Type B pancreatic cell (in vitro differentiated cells): Measurements from ENCODE around the gene EDN1. TPM values are rescaled to one million over a fixed set of nuclear protein-coding genes. Genes with fewer than 3 reads are reported as not detected.
A peak's percentile ranks its signal among the peaks of the same experiment; 100 is the strongest.

Experiments used
- DNase-seq: peaks from one replicate; pipeline ENCODE4 v3.0.0; 2021; ENCODE audit warnings: mixed read lengths; ENCODE audit not compliant: unreplicated experiment; ENCODE audit errors: extremely low spot score
- H3K27ac Mint-ChIP-seq: 2 replicates; pipeline ENCODE4 v1.8.0; 2021; ENCODE audit warnings: mild to moderate bottlenecking, mixed read lengths
- H3K27me3 Mint-ChIP-seq: 2 replicates; pipeline ENCODE4 v1.8.0; 2021; ENCODE audit warnings: mixed read lengths
- H3K36me3 Mint-ChIP-seq: 2 replicates; pipeline ENCODE4 v1.8.0; 2021; ENCODE audit warnings: mixed read lengths
- H3K4me1 Mint-ChIP-seq: one replicate; pipeline ENCODE4 v1.8.0; 2021; ENCODE audit warnings: mixed read lengths; ENCODE audit not compliant: unreplicated experiment
- H3K4me3 Mint-ChIP-seq: 2 replicates; pipeline ENCODE4 v1.8.0; 2021; ENCODE audit warnings: mild to moderate bottlenecking, mixed read lengths
- H3K9me3 Mint-ChIP-seq: 2 replicates; pipeline ENCODE4 v1.8.0; 2021; ENCODE audit warnings: mixed read lengths
- total RNA-seq: library from RNA; stranded (reverse); gene quantifications from 2 replicates; pipeline ENCODE4 v1.2.1, GENCODE V29; 2021; ENCODE audit warnings: low replicate concordance
- TF ChIP-seq, protein P1 (sequence below): fragments of 200-600 bp; sonication (generic); conservative IDR thresholded peaks from 2 replicates; pipeline ENCODE4 v1.5.0; 2021; ENCODE audit warnings: antibody characterized with exemption, mild to moderate bottlenecking

Gene EDN1
- total RNA-seq, 1 donor from 2014 or later: 8.9 TPM

DNA sequence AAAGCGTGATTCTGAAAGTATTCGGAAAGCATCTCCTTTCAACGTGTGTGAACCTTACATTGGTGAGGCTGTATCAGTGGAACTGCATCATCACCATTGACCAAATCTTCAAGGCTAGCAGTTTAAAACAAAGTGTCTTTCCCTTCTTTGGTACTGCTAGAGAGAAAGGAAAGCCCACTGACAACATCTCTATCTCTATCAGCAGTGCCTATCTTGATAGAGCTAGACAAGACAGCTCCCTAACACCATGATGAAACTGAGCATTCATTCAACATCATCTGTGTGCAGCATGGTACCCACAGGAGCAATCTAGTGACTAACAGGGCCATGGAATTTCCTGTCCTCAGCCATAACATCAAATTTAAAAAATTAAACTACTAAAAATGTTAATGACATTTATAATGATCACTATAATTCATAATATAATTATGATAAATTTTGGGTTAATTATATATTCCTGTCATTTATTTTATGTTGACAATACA lies 31.5 kb upstream of the EDN1 start:
- peaks cover 24% of the 10 kb centered on the region for H3K4me1 Mint-ChIP-seq
- no peak overlapping the region for H3K4me3 Mint-ChIP-seq
- no peaks in the 10 kb centered on the region for H3K27me3 Mint-ChIP-seq

DNA sequence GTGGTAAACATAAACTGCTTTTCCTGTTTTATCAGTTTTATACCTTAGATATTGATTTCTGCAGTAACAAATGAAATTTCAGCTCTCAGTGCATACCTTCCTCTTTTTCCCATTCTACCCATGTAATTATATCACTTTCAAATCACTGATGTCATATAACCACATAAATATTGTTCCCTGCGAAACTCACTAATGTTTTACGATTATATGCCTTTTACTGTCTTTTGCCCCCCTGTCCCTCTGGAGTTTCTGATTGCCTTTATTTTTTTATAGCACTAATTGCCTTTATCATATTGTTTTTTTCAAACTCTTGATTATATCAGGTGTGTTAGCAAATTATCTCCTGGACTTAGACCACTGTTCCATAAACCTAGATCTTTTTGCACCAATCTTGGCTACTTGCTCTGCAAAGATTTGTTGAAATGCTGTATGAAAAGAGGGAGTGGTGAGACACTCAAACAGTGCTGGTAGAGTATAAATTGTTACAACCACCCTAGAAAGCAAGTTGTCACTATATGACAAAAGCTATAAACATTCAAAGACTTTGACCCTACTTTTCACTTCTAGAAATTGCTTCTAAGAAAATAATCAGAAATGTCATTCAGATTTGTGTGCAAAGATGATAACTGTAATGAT lies 29.6 kb upstream of the EDN1 start:
- Mint-ChIP-seq H3K27me3 (no peaks in the 10 kb centered on the region), H3K9me3 (peaks cover 6% of the 10 kb centered on the region), H3K27ac (peak overlapping the region; percentile 17), H3K4me3 (no peak overlapping the region), H3K36me3 (no peaks in the 10 kb centered on the region), H3K4me1 (peaks cover 26% of the 10 kb centered on the region)
- DNase-seq: no peak
- TF ChIP-seq, protein P1, sequence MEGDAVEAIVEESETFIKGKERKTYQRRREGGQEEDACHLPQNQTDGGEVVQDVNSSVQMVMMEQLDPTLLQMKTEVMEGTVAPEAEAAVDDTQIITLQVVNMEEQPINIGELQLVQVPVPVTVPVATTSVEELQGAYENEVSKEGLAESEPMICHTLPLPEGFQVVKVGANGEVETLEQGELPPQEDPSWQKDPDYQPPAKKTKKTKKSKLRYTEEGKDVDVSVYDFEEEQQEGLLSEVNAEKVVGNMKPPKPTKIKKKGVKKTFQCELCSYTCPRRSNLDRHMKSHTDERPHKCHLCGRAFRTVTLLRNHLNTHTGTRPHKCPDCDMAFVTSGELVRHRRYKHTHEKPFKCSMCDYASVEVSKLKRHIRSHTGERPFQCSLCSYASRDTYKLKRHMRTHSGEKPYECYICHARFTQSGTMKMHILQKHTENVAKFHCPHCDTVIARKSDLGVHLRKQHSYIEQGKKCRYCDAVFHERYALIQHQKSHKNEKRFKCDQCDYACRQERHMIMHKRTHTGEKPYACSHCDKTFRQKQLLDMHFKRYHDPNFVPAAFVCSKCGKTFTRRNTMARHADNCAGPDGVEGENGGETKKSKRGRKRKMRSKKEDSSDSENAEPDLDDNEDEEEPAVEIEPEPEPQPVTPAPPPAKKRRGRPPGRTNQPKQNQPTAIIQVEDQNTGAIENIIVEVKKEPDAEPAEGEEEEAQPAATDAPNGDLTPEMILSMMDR: no peak

More for the DNA sequence above, 31.5 kb upstream of the EDN1 start:
- TF ChIP-seq, protein P1: no peak
- DNase-seq: no peak
- Mint-ChIP-seq H3K27ac (no peak overlapping the region), H3K9me3 (no peaks in the 10 kb centered on the region), H3K36me3 (no peaks in the 10 kb centered on the region)

DNA sequence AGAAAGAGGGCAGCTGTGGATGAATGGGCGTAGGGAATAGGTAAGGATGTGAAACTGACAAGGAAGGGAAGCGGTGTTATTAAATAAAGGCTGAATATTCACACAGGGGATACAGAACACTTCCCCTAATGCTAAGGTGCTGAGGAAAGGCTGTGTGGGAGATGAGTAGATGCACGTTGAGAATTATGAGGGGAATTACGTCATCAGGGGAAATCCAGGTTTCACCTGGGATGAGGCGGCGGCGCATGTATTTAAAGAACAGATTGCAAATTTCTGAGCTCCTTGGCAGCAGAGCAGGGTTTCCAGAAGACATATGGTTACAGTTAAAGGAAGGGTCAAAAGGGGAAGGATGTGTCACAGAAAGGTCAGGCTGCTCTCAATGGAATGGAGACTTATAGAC lies 28.7 kb upstream of the EDN1 start:
- Mint-ChIP-seq H3K9me3 (peaks cover 6% of the 10 kb centered on the region), H3K27ac (peak overlapping the region; percentile 2), H3K27me3 (no peaks in the 10 kb centered on the region), H3K36me3 (no peaks in the 10 kb centered on the region), H3K4me1 (peaks cover 26% of the 10 kb centered on the region), H3K4me3 (peak overlapping the region; percentile 51)
- TF ChIP-seq, protein P1: no peak
- DNase-seq: no peak

DNA sequence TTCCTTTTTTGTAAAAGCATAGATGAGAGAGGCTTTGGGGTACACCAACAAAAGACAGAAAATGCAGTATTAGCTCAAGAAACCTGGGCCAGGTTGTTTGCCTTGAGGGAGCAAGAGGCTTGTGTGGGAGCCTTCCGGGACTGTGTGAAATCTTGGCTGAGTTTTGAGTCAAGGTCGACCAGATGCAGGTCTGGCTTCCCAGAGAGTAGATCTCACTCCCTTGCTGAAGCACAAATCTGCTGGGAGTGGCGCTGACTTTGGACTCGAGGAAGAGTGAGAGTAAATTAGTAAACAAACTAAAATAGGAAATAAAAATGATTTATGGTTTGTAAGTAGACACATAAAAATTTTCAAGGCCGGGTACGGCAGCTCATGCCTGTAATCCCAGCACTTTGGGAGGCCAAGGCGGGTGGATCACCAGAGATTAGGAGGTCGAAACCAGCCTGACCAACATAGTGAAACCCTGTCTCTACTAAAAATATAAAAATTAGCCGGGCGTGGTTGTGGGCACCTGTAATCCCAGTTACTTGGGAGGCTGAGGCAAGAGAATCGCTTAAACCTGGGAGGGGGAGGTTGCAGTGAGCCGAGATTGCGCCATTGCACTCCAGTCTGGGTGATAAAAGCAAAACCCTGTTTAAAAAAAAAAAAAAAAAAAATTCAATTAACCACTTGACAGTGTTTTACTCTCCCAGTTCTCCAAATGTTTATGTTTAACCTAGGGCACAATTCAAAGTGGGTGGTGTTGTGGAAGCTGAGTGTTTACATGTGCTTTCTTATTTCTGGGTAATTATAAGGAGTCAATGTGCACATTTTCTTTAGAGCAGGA lies 27.7 kb upstream of the EDN1 start:
- Mint-ChIP-seq H3K27me3 (no peaks in the 10 kb centered on the region), H3K9me3 (peaks cover 6% of the 10 kb centered on the region), H3K27ac (peak overlapping the region; percentile 61)

DNA sequence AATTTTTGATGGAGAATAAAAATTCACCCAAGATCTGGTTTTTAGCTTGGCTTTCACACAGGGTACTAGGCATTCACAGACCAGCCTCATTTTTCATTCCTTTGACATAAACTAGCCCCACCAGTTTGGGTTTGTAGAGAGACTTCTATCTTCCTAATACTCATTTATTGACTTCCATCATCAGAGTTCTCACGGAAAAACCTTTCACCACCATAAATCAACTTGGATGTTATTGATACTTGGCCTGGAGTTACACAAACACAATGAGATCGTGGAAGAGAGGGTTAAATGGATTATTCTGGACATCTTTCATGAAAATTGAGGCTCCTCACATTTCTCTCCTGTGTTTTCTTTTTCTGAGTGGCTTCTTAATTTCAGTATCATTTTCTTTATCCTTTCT lies 26.8 kb upstream of the EDN1 start:
- H3K27ac Mint-ChIP-seq: peak overlapping the region; percentile 61
- no peaks in the 10 kb centered on the region for H3K27me3 Mint-ChIP-seq
- H3K4me3 Mint-ChIP-seq: peak overlapping the region; percentile 48
- TF ChIP-seq, protein P1: no peak
- H3K9me3 Mint-ChIP-seq: peaks cover 6% of the 10 kb centered on the region
- H3K36me3 Mint-ChIP-seq: no peaks in the 10 kb centered on the region
- H3K4me1 Mint-ChIP-seq: peaks cover 26% of the 10 kb centered on the region
- DNase-seq: no peak

More for the DNA sequence above, 27.7 kb upstream of the EDN1 start:
- Mint-ChIP-seq H3K4me1 (peaks cover 26% of the 10 kb centered on the region), H3K36me3 (no peaks in the 10 kb centered on the region), H3K4me3 (no peak overlapping the region)
- no peak for DNase-seq
- TF ChIP-seq, protein P1: no peak
